ENCODE results near the gene ATP8A2.

GRCh38 chr13:25330541-25330940, 41.2 kb upstream of the ATP8A2 start:
- TF ChIP-seq CTCF (IDR thresholded peaks at IDR 0.05 in 2 of 3, conservative IDR thresholded peaks at IDR 0.05 in 1 of 3; ENCODE audit: insufficient read depth in 2 of 3, low read depth in 1 of 3, low read length in 3 of 3) (no peak), PRPF4 (IDR thresholded peaks at IDR 0.05; ENCODE audit: insufficient read depth, low read depth, low read length, poor library complexity, severe bottlenecking) (no peak), HDAC2 (IDR thresholded peaks at IDR 0.05) (no peak), REST (IDR thresholded peaks at IDR 0.05; ENCODE audit: borderline replicate concordance) (no peak), REST (CRISPR knock-in tag; IDR thresholded peaks at IDR 0.05; ENCODE audit: low read depth) (no peak), SMAD1 (IDR thresholded peaks at IDR 0.05; ENCODE audit: low read depth, low read length, partially characterized antibody) (no peak), SFPQ (IDR thresholded peaks at IDR 0.05; ENCODE audit: low read depth, low read length) (no peak), ZNF780A (CRISPR knock-in tag; IDR thresholded peaks at IDR 0.05) (no peak), PATZ1 (CRISPR knock-in tag; IDR thresholded peaks at IDR 0.05; ENCODE audit: borderline replicate concordance) (no peak), ZNF586 (CRISPR knock-in tag; conservative IDR thresholded peaks at IDR 0.05) (no peak), HMG20A (CRISPR knock-in tag; conservative IDR thresholded peaks at IDR 0.05) (no peak)

Measured in K562 (cell line).